Amniotic stem cell (primary cell): ENCODE measurements around the gene CLIC4.
"Not testable (repeated sequence)": the region's sequence is repeated elsewhere in the genome, so short reads cannot be mapped to it uniquely, and the experiment has no call there.

Source experiments
- DNase-seq: peaks from one replicate; lab custom pipeline; 2025; lab: John Stamatoyannopoulos, UW

Gene CLIC4

DNA sequence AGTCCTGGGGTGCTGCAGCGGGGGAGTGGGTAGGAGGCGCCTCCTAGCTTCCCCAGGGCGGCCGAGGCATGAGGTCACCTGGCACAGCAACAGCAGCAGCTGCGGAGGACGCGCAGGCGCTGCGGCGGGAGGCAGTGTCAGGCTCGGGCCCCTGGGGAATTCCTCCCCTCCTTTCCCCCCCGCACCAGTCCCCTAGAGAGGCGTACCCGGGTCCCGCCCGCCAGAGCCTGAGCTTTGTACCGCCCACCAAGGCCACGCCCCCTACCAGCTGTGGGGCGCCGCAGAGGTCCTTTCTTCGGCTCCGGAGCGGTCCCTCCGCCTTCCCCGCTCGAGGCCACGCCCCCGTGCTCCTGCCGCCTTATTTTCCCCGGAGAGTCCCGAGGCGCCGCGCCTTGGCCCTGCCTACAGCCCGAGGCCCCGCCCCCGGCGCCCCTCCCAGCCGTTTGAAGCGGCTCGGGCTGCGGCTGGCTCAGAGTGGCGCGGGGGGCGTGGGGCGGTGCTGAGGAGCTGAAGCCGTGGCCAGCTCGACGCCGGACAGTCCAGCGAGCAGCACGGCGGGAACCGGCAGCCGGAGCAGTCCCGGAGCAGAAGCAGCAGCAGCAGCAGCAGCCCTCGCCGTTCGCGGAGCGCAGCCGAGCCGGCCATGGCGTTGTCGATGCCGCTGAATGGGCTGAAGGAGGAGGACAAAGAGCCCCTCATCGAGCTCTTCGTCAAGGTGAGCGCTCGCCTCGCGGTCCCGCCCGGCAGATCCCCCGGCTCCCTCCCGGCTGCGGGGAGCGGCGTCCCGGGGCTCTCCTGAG, at the start of gene CLIC4:
Gene CLIC4 (plus strand): TSS at position 537 of the 800 bp plus-strand sequence. CDS start 107 bp downstream, at position 644.
- DNase-seq = peak; percentile 98

DNA sequence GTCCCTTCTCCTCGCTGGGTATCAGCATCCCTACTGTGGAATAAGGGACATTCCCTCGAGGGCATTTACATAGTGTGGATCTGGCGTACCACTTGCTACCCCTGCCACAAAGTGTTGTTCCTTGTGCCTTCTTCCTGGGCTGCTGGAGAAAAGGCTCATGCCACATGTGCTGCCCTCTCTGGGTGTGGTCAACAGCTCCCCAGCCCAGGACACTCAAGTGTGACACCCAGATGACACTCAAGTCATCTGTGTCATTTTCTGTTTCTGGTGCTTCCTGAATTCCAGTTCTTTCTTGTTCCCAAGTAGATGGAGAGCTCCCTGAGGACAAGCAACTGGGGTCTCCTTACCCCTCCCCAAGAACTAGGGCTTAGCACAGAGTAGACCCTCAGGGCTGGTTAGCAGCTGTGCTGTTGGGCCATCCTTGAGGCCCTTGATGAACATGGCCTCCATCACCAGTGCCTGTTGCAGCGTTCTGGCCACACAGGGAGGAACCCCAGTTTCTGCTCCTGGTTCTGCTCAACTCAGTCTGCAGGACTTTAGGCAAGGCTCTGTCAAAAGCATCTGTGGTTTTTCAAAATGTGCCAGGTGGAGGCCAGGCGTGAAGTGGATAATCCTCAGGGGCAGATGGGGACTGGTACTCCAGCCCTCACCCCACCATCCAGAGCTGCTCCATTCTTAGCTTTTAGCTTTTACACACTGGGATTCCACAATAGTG, 49.0 kb upstream of the CLIC4 start:
- DNase-seq = no peak

DNA sequence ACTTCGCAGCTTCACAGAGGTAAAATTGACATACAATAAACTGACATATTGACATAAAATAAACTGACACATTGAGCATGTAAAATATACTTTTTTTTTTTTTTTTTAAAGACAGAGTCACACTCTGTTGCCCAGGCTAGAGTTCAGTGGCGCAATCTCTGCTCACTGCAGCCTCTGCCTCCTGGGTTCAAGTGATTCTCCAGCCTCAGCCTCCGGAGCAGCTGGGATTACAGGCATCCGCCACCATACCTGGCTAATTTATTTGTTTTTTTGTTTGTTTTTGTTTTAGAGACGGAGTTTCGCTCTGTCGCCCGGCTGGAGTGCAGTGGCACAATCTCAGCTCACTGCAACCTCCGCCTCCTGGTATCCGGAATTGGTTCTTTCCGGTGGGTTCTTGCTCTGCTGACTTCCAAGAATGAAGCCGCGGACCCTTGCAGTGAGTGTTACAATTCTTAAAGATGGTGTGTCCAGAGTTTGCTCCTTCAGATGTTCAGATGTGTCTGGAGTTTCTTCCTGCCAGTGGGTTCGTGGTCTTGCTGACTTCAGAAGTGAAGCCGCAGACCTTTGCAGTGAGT, 48.4 kb upstream of the CLIC4 start:
- DNase-seq = no peak

DNA sequence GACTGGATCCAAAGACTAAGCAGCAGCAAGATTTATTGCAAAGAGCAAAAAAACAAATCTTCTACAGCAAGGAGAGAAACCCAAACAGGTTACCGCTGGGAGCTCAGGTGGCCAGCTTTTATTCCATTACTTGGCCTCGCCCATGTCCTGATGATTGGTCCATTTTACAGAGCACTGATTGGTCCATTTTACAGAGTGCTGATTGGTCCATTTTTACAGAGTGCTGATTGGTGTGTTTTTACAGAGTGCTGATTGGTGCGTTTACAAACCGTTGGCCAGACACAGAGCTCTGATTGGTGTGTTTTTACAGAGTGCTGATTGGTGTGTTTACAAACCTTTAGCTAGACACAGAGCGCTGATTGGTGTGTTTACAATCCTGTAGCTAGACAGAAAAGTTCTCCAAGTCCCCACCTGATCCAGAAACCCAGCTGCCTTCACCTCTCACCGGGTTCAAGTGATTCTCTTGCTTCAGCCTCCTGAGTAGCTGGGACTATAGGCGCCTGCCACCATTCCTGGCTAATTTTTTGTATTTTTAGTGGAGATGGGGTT, 47.7 kb upstream of the CLIC4 start:
- not testable (repeated sequence) for DNase-seq

DNA sequence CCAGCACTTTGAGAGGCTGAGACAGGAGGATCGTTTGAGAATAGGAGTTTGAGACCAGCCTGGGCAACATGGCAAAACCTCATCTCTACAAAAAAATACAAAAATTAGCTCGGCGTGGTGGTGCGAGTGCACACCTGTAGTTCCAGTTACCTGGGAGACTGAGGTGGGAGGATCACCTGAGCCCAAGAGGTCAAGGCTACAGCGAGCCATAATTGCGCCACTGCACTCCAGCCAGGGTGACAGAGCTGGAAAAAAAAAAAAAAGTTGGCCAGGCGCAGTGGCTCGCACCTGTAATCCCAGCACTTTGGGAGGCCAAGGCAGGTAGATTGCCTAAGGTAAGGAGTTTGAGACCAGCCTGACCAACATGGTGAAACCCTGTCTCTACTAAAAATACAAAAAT, 46.9 kb upstream of the CLIC4 start:
- not testable (repeated sequence) for DNase-seq

DNA sequence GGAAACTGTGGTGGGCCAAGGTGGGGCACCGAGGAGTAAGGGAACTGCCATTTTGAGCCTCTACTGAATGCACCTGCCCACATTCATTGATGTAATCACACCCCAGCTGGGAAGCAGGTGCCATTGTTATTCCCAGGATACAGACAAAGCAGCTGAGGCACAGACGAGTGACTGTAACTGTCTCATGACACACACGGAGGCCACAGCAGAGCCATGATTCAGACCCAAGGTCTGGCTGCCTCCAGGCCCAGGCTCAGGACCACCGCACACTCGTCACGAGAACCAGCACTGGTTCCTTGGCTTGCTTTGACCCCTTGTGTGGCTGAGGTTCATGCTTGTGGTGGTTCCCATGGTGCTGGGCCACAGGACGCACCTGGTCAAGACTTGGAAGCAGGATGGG, 45.6 kb upstream of the CLIC4 start:
- DNase-seq = no peak

DNA sequence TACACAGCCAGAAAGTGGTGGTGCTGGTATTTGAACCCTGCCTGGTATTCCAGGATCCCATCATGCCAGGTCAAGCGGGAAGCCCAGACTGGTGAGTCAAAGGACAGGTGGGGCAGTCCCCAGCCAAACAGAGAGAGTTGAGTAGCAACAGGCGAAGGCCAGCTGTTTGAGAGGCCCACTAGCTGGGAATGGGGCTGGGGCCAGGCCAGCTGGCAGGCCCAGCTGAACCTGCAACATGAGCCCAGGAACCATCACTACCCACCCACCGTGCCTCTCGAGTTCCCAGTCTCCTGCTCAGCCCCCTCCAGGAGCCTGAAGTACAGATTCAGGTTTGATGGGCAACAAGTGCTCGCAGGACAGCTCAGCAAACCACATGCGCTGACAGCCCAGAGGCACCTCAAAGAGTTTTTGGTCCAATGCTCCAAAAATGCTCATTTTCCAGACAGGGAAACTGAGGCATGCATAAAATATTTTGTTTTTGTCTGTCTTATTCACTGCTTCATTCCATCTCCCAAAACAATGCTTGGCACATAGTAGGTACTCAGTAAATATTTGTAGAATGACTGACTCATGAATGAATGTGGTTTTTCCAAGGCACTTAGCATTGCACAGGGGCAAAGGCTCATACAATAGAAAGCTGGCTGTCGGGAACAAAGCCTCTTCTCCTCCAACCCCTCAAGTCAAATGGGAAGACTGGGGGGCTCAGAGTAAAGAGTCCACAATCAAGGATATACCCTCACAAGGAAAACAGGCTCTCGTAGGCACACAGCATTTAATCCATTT, 42.5 kb upstream of the CLIC4 start:
- DNase-seq = no peak

DNA sequence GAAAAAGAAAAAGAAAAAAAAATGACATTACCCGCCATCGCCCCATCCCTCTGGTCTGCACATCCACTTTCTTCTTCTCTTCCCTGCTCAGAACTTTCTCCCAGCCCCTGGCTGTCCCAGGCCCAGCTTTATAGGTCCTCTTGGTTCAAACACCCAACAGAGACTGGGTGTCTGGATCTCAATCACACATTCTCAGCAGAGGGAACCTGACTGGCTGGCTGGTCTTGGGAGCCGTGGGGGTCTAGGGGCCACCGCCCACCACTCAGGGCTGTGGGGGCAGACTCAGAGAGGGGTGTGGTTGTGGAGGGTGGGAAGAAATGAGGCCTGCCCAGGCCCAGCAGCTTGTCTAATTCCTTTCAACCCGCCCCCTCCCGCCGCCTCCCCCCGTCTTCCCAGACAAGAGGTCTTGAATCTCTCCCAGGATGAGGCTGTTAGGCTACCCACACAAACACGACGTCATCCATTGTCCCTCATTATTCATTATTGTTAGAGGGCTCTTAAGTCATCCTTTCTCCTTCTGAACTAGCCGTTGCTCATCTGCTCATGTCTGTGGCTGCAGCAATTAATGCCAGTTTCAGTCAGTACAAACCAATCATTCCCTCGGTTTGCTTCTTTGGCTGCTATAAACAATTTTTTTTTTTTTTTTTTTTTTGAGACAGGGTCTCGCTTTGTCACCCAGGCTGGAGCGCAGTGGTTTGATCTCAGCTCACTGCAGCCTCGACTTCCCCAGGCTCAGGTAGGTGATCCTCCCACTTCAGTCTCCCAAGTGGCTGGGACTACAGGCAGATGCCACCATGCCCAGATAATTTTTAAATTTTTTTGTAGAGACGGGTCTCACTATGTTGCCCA, 40.6 kb upstream of the CLIC4 start:
- DNase-seq = no peak

DNA sequence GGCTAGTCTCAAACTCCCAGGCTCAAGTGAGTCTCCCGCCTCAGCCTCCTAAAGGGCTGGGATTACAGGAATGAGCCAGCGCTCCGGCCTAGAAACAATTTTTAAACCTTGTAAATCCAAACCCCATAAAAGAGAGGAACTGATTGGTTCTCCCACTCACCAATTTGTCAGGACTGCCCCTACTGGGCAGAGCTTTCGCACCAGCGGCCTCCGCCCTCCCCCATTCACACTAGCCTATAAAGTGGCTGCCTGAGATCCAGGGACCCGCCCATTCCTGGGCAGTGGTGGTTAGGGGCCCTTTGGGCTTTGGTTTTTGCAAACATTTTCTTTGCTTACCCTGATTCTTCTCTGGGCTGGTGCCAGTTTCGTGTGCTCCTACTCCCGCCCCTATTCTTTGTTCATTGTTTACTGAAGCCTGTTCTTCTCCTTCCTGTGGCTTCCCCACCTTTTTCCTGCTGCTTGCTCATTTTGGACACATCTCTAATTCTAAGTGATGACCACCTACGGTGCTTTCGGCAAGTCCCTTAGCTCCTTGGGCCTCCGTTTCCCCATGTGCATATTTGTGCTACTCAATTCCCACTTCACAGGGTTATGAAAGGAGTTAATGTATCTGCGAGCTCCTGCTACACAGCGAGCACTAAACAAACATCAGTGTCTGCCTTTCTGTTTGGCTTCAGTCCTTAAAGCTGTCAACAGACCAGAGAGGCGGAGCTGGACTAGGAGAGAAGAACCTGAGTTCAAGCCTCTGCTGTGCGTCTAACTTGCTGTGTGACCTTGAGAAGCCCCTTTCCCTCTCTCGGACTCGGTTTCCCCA, 39.8 kb upstream of the CLIC4 start:
- no peak for DNase-seq

DNA sequence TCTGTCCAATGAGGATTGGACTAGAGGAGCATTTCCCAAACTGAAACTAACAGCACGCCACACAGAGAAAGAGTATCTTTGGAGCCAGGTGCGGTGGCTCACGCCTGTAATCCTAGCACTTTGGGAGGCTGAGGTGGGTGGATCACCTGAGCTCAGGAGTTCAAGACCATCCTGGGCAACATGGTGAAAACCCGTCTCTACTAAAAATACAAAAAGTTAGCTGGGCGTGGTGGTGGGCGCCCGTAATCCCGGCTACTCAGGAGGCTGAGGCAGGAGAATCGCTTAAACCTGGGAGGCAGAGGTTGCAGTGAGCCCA, 39.2 kb upstream of the CLIC4 start:
- DNase-seq = not testable (repeated sequence)

DNA sequence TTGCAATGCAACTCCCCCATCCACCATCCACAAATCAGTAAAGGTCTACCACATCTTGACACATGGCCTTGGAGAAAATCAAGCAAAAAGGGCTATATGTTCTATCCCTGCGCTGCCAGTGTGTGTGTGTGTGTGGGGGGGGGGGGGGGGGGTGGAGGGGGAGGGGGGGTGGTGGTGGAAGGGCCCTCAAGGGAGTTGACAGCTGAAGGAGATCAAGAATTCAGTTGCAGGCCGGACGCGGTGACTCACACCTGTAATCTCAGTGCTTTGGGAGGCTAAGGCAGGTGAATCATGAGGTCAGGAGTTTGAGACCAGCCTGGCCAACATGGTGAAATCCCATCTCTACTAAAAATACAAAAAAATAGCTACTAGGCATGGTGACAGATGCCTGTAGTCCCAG, 37.6 kb upstream of the CLIC4 start:
- no peak for DNase-seq

DNA sequence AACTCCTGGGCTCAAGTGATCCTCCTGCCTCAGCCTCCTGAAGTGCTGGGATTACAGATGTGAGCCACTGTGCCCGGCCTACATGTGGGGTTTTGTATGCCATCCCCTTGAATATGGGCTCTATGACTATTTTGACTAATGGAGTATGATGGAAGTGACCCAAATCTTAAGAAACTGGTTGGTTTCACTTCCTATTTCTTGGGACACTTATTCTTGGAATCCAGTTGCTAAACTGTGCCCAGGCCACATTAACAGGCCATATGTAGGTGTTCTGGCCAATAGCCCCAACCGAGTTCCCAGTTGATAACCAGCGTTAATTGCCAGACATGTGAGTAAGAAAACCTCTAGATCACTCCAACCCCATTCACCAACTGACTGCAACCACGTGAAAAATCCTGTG, 36.3 kb upstream of the CLIC4 start:
- no peak for DNase-seq

DNA sequence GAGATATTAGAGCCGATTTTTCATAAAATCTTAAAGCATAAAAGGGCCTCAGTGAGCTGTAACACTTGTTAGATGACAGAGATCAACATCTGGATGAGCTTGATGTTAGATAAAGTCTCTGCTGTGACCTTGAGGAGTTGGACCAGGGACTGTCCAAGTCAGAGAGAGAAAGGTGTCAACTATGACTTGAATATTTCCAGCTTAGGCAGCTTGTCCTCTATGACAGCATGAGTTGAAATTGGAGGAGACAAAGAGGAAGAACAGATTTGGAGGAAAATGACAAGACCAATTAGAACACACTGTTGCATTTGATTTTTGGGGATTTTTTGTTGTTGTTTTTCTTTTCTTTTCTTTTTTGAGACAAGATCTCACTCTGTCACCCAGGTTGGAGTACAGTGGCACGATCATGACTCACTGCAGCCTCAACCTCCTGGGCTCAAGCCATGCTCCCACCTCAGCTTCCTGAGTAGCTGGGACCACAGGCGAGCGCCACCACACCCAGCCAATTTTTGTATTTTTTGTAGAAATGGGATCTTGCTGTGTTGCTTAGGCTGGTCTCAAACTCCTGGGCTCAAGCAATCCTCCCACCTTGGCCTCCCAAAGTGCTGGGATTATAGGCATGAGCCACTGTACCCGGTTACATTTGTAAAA, 35.3 kb upstream of the CLIC4 start:
- DNase-seq = no peak

DNA sequence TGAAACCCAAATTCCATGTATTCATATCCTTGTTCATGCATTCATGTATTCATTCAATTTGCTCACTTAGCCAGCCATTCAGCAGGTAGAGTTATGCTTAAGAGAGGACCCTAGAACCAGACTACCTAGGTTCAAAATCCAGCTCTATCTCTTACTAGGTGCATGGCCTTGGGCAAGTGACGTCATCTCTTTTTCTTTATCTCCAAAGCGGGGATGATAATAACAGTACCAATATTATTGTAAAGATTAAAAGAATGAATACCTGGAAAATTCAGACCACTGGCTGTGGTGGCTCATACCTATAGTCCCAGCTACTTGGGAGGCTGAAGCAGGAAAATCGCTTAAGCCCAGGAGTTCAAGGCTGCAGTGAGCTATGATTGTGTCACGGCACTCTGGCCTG, 33.9 kb upstream of the CLIC4 start:
- no peak for DNase-seq

DNA sequence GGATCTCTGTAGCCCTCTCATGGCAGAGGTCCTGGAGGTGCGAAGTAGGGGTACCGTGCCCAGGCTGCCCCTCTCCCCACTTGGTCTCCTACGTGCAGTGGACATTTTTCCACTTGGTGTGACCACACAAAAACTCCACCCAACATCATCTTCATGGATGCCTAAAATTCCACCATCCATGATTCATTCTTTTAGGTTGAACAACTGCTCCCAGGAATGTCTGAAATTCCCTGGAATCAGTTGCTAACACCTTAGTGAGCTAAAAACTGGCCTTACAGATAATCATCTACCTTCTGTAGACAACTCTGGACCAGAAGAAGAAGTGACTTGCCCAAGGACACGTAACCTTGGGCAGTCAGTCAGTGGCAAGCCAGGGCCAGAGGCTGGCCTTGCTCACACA, 32.1 kb upstream of the CLIC4 start:
- DNase-seq = no peak

DNA sequence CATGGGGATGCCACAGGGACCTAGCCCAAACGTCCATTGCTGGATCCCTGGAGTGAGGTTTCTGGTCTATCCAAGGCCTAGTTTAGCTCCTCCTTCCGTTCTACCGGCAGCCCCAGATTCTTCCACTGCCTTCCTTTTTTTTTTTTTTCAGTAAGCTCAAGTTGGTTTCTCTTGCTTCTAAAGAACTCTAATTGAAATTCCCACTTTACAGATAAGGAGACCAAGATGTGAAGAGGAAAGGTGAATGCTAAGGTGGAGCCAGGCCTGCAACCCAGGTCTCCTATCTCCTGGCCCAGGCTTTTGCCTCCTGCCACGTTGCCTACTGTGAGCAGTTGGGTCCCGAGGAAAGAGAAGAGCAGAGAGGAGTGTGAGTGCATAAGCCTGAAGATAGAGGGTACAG, 31.5 kb upstream of the CLIC4 start:
- no peak for DNase-seq

DNA sequence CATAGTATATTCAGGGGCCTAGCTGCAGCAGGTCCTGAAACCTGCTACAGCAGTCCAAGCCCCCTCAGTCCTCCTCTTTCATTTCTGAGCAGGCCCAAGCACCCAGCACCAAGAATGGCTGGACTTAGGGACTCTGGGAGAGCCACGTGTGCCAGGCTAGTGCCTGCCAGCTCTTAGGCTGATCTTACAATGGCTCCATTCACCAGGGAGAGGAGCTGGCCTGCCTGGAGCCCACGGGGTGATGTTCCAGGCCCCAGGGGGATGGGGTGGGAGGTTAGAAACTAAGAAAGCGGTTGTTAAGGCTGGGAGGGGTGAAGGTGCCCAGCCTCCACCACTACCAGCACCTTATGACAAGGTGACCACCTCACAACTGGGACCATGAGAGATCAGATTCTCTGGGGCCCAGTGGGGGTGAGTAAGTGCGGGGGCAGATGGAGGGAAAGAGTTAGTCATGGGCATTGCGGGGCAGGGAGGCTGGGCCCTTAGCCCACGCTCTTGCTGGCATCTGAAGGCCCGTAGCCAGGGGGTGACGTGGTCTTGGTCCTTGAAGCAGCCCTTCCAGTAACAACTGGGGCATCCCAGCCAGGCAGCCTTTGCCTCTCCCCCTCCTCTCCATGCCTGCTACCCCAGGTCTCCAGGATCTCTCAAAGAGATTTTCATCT, 30.3 kb upstream of the CLIC4 start:
- no peak for DNase-seq

DNA sequence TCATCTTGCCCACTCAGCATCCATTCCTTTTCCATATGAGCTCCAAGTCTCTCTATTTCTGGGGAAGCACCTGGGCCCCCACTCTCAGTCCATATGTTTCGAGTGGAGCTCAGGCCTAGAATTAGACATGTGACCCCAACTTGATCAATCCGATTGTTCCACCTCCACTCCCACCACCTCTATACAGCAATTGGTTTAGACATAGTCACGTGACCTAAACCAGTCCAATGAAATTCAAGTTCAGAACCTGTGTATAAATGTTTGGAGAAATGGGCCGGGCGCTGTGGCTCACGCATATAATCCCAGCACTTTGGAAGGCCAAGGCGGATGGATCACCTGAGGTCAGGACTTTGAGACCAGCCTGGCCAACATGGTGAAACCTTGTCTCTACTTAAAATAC, 29.6 kb upstream of the CLIC4 start:
- no peak for DNase-seq

DNA sequence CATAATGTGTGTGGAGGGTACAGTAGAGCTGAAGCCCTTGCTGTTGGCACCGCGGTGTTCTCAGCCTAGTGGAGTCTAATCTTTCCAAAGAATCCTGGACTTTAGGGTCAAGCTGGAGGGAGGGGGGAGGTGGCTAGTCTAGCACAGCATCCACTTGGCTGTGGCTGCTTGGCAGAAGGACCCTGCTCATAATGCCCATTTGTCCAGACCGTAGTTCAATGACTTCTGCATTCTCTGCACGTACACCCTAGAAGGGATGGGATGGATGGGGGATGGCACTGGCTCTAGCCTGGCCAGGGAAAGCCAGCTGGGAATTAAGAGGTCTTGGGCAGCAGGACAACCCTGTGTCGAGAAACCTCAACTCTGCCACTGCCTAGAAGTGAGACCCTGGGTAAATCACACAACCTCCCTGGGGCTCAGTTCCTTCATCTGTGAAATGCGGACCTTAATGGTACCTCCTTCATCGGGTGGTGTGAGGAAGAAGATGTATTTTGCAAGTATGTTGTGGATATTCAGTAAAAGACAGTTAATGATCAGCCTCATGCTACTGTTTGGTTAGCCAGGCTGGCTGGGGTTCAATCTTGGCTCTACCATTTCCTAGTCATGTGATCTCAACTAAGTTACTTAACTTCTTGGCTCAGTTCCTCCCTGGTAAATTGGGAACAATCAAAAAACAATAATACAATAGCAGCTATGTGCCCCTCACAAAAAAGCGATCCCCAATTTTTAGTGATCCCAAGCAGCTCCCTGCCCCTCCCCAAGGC, 27.2 kb upstream of the CLIC4 start:
- DNase-seq = no peak
